DND-41 (cell line): ENCODE results near the gene SPO11.

ENCODE experiments used
- CTCF ChIP-seq: IDR thresholded peaks from 2 replicates; pipeline ENCODE4 v1.5.1; 2012; ENCODE audit warnings: borderline replicate concordance, low read length, moderate library complexity, mild to moderate bottlenecking; ENCODE audit not compliant: poor library complexity, severe bottlenecking; ENCODE audit errors: extremely low read depth
- EZH2 ChIP-seq: IDR thresholded peaks from 3 replicates; pipeline ENCODE4 v1.6.1; 2012; ENCODE audit warnings: borderline replicate concordance, low read depth, mild to moderate bottlenecking, moderate library complexity, low read length, inconsistent platforms; ENCODE audit not compliant: severe bottlenecking

GRCh38 chr20:57283860-57284259, 45.7 kb upstream of the SPO11 start:
- TF ChIP-seq CTCF, result no peak
- TF ChIP-seq EZH2, result no peak
